ENCODE data around the gene HSD11B2.

HSD11B2 gene

GRCh38 chr16:67390816-67391423 lies 40.0 kb upstream of the HSD11B2 start:
- Histone ChIP-seq H3K4me1 (ENCODE audit: insufficient read depth, poor library complexity, severe bottlenecking) (peaks cover 6% of the 10 kb centered on the region), H3K9me3 (ENCODE audit: severe bottlenecking) (no peaks in the 10 kb centered on the region), H3K36me3 (ENCODE audit: low read depth) (no peaks in the 10 kb centered on the region), H3K27ac (ENCODE audit: poor library complexity, severe bottlenecking) (no peak overlapping the region), H3K27me3 (ENCODE audit: insufficient read depth, poor library complexity, severe bottlenecking) (no peaks in the 10 kb centered on the region), H3K4me3 (ENCODE audit: severe bottlenecking) (no peak overlapping the region)
- ATAC-seq (ENCODE audit: low read depth) (no peak), DNase-seq (ENCODE audit: low spot score) (no peak)
- TF ChIP-seq CTCF (IDR thresholded peaks at IDR 0.05; ENCODE audit: poor library complexity, severe bottlenecking) = no peak

GRCh38 chr16:67391424-67392300 lies 39.3 kb upstream of the HSD11B2 start:
- Histone ChIP-seq H3K36me3 (ENCODE audit: low read depth) (no peaks in the 10 kb centered on the region), H3K4me3 (ENCODE audit: severe bottlenecking) (no peak overlapping the region), H3K27me3 (ENCODE audit: insufficient read depth, poor library complexity, severe bottlenecking) (no peaks in the 10 kb centered on the region), H3K9me3 (ENCODE audit: severe bottlenecking) (no peaks in the 10 kb centered on the region), H3K27ac (ENCODE audit: poor library complexity, severe bottlenecking) (no peak overlapping the region), H3K4me1 (ENCODE audit: insufficient read depth, poor library complexity, severe bottlenecking) (peaks cover 13% of the 10 kb centered on the region)
- ATAC-seq (ENCODE audit: low read depth) (no peak), DNase-seq (ENCODE audit: low spot score) (no peak)
- TF ChIP-seq CTCF (IDR thresholded peaks at IDR 0.05; ENCODE audit: poor library complexity, severe bottlenecking) = no peak

GRCh38 chr16:67392301-67393059 lies 38.4 kb upstream of the HSD11B2 start:
- DNase-seq (ENCODE audit: low spot score) (peak; percentile 39), ATAC-seq (ENCODE audit: low read depth) (no peak)
- no peaks in the 10 kb centered on the region for H3K27me3 ChIP-seq (ENCODE audit: insufficient read depth, poor library complexity, severe bottlenecking)
- no peaks in the 10 kb centered on the region for H3K36me3 ChIP-seq (ENCODE audit: low read depth)
- H3K9me3 ChIP-seq (ENCODE audit: severe bottlenecking) = no peaks in the 10 kb centered on the region
- no peak for TF ChIP-seq CTCF (IDR thresholded peaks at IDR 0.05; ENCODE audit: poor library complexity, severe bottlenecking)
- H3K27ac ChIP-seq (ENCODE audit: poor library complexity, severe bottlenecking) = no peak overlapping the region
- no peak overlapping the region for H3K4me3 ChIP-seq (ENCODE audit: severe bottlenecking)
- H3K4me1 ChIP-seq (ENCODE audit: insufficient read depth, poor library complexity, severe bottlenecking) = peaks cover 13% of the 10 kb centered on the region

- TF ChIP-seq CTCF (IDR thresholded peaks at IDR 0.05; ENCODE audit: poor library complexity, severe bottlenecking) = peak; percentile 47
Observed at GRCh38 chr16:67393111-67393787, 37.7 kb upstream of the HSD11B2 start, which contains the start of gene TPPP3. Gene TPPP3, minus strand, starts transcription at chr16:67393498. Its CDS starts 2,387 bp downstream, at chr16:67391111.

More at GRCh38 chr16:67393111-67393787, 37.7 kb upstream of the HSD11B2 start, which contains the start of gene TPPP3:
- DNase-seq (ENCODE audit: low spot score) (no peak), ATAC-seq (ENCODE audit: low read depth) (peak; percentile 42)
- H3K36me3 ChIP-seq (ENCODE audit: low read depth) = no peaks in the 10 kb centered on the region
- no peaks in the 10 kb centered on the region for H3K27me3 ChIP-seq (ENCODE audit: insufficient read depth, poor library complexity, severe bottlenecking)
- no peak within 1 kb of the TSS for H3K27ac ChIP-seq (ENCODE audit: poor library complexity, severe bottlenecking)
- peak within 1 kb of the TSS; percentile 8 for H3K4me3 ChIP-seq (ENCODE audit: severe bottlenecking)
- H3K9me3 ChIP-seq (ENCODE audit: severe bottlenecking) = no peaks in the 10 kb centered on the region
- peaks cover 13% of the 10 kb centered on the region for H3K4me1 ChIP-seq (ENCODE audit: insufficient read depth, poor library complexity, severe bottlenecking)

Measured in RWPE2 (cell line).